Type B pancreatic cell (in vitro differentiated cells): Measurements from ENCODE around the gene RHEBL1. TPM values are rescaled to one million over a fixed set of nuclear protein-coding genes. Genes with fewer than 3 reads are reported as not detected.

Experiments
- DNase-seq: peaks from one replicate; pipeline ENCODE4 v3.0.0; 2021; ENCODE audit warnings: mixed read lengths; ENCODE audit not compliant: unreplicated experiment; ENCODE audit errors: extremely low spot score
- H3K27ac Mint-ChIP-seq: 2 replicates; pipeline ENCODE4 v1.8.0; 2021; ENCODE audit warnings: mild to moderate bottlenecking, mixed read lengths
- H3K27me3 Mint-ChIP-seq: 2 replicates; pipeline ENCODE4 v1.8.0; 2021; ENCODE audit warnings: mixed read lengths
- H3K36me3 Mint-ChIP-seq: 2 replicates; pipeline ENCODE4 v1.8.0; 2021; ENCODE audit warnings: mixed read lengths
- H3K4me1 Mint-ChIP-seq: one replicate; pipeline ENCODE4 v1.8.0; 2021; ENCODE audit warnings: mixed read lengths; ENCODE audit not compliant: unreplicated experiment
- H3K4me3 Mint-ChIP-seq: 2 replicates; pipeline ENCODE4 v1.8.0; 2021; ENCODE audit warnings: mild to moderate bottlenecking, mixed read lengths
- H3K9me3 Mint-ChIP-seq: 2 replicates; pipeline ENCODE4 v1.8.0; 2021; ENCODE audit warnings: mixed read lengths
- CTCF ChIP-seq: fragments of 200-600 bp; sonication (generic); conservative IDR thresholded peaks from 2 replicates; pipeline ENCODE4 v1.5.0; 2021; ENCODE audit warnings: antibody characterized with exemption, mild to moderate bottlenecking
- total RNA-seq: library from RNA; stranded (reverse); gene quantifications from 2 replicates; pipeline ENCODE4 v1.2.1, GENCODE V29; 2021; ENCODE audit warnings: low replicate concordance

The RHEBL1 gene
- total RNA-seq, 1 donor from 2014 or later, result 1.8 TPM

- no peak for TF ChIP-seq CTCF
- Mint-ChIP-seq H3K4me3 (peak overlapping the region; percentile 35), H3K27ac (peak overlapping the region; percentile 6), H3K36me3 (peaks cover 19% of the 10 kb centered on the region), H3K9me3 (no peaks in the 10 kb centered on the region), H3K27me3 (peaks cover 62% of the 10 kb centered on the region), H3K4me1 (peaks cover 9% of the 10 kb centered on the region)
- no peak for DNase-seq
Observed at GRCh38 chr12:49094975-49095365, 25.2 kb upstream of the RHEBL1 start.

- TF ChIP-seq CTCF, result no peak
- Mint-ChIP-seq H3K27me3 (peaks cover 67% of the 10 kb centered on the region), H3K36me3 (peaks cover 15% of the 10 kb centered on the region), H3K9me3 (no peaks in the 10 kb centered on the region), H3K4me1 (peaks cover 9% of the 10 kb centered on the region), H3K4me3 (peak within 1 kb of the TSS; percentile 35), H3K27ac (peak within 1 kb of the TSS; percentile 6)
- DNase-seq, result no peak
Observed at GRCh38 chr12:49094160-49094974, 24.6 kb upstream of the RHEBL1 start, which contains the start of gene DHH. TSS of gene DHH (minus strand) at chr12:49094801. CDS start at chr12:49094512, 289 bp downstream.

GRCh38 chr12:49093792-49094159, 24.0 kb upstream of the RHEBL1 start:
- Mint-ChIP-seq H3K27me3 (peaks cover 73% of the 10 kb centered on the region), H3K9me3 (no peaks in the 10 kb centered on the region), H3K4me3 (peak overlapping the region; percentile 28), H3K36me3 (peaks cover 15% of the 10 kb centered on the region), H3K4me1 (peaks cover 9% of the 10 kb centered on the region), H3K27ac (no peak overlapping the region)
- DNase-seq, result no peak
- no peak for TF ChIP-seq CTCF

GRCh38 chr12:49092816-49093406, 23.1 kb upstream of the RHEBL1 start:
- H3K27me3 Mint-ChIP-seq, result peaks cover 82% of the 10 kb centered on the region
- no peak for DNase-seq
- no peak for TF ChIP-seq CTCF
- H3K36me3 Mint-ChIP-seq, result peaks cover 10% of the 10 kb centered on the region
- H3K4me1 Mint-ChIP-seq, result peaks cover 9% of the 10 kb centered on the region
- H3K4me3 Mint-ChIP-seq, result peak overlapping the region; percentile 81
- no peak overlapping the region for H3K27ac Mint-ChIP-seq
- H3K9me3 Mint-ChIP-seq, result no peaks in the 10 kb centered on the region

GRCh38 chr12:49092086-49092815, 22.5 kb upstream of the RHEBL1 start:
- DNase-seq, result no peak
- H3K36me3 Mint-ChIP-seq, result peaks cover 10% of the 10 kb centered on the region
- H3K9me3 Mint-ChIP-seq, result no peaks in the 10 kb centered on the region
- H3K4me3 Mint-ChIP-seq, result peak overlapping the region; percentile 81
- peaks cover 9% of the 10 kb centered on the region for H3K4me1 Mint-ChIP-seq
- peak; percentile 57 for TF ChIP-seq CTCF
- no peak overlapping the region for H3K27ac Mint-ChIP-seq
- peaks cover 89% of the 10 kb centered on the region for H3K27me3 Mint-ChIP-seq
